HepG2 (cell line): ENCODE data around the gene CRAMP1.

Experiments
- EZH2 ChIP-seq: conservative IDR thresholded peaks from 2 replicates; pipeline ENCODE4 v1.6.1; 2012; ENCODE audit warnings: mild to moderate bottlenecking, low read depth, low read length, moderate library complexity
- KDM1A ChIP-seq: IDR thresholded peaks from 2 replicates; pipeline ENCODE4 v1.6.1; 2016; ENCODE audit warnings: missing compliant biosample characterization
- POLR2AphosphoS5 ChIP-seq: IDR thresholded peaks from 2 replicates; pipeline ENCODE4 v1.6.1; 2012; ENCODE audit warnings: low read depth, low read length
- TAF1 ChIP-seq: sonication (generic); formaldehyde crosslinking; IDR thresholded peaks from 2 replicates; pipeline ENCODE4 v1.4.0; 2020; ENCODE audit warnings: missing genetic modification reagents

DNA sequence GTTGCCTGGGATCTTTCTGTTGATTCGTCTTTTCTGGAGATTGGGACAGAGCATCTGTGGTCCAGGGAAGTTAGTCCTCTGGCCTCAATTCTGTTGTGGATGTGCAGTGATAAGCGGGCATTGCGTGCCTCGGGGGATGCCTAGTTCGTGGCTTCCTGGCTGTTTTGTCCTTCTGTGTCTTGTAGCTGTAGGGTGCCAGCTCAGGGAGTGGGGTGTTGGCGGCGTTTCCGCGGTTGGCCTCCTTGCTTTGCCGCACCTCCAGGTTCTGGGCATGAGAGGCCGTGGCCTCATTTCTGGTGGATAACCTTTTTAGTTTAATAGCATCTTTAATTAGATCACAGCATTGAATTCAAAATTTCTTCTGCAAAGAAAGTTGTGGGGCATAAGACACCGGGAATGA is 64.5 kb downstream of the CRAMP1 start:
- TF ChIP-seq KDM1A (CRISPR knock-in tag) = no peak
- no peak for TF ChIP-seq TAF1 (CRISPR knock-in tag)
- no peak for TF ChIP-seq EZH2
- no peak for TF ChIP-seq POLR2AphosphoS5
